Heart left ventricle (tissue), 16 donors: ENCODE measurements around the gene GTSE1. TPM values are rescaled to one million over a fixed set of nuclear protein-coding genes. Genes with fewer than 3 reads are reported as not detected.

Experiments used
- ATAC-seq, 4 donors: fragments of 200-7000 bp; cut with Tn5 transposase; one replicate each; pipeline ENCODE4 v1.9.1; 2020 to 2022; ENCODE audit warnings: moderate library complexity in 4 of 4, mild to moderate bottlenecking in 3 of 4, moderate number of reproducible peaks in 1 of 4
- DNase-seq, 5 donors: peaks; one replicate each; pipeline ENCODE4 v3.0.0-alpha.2; 2020
- H3K27ac ChIP-seq, 12 donors: fragments of 200-600 bp; sonication (generic) in 4 of 12; one replicate each; pipeline versions ENCODE4 v1.5.0 to v1.8.0; 2016 to 2022; ENCODE audit warnings: mild to moderate bottlenecking in 2 of 12
- H3K27me3 ChIP-seq, 9 donors: fragments of 200-600 bp; sonication (generic) in 2 of 9; one replicate each; pipeline versions ENCODE4 v1.5.1 to v1.8.0; 2016 to 2022; ENCODE audit warnings: mild to moderate bottlenecking in 3 of 9
- H3K36me3 ChIP-seq, 9 donors: fragments of 200-600 bp; sonication (generic) in 2 of 9; one replicate each; pipeline versions ENCODE4 v1.5.0 to v1.8.0; 2018 to 2022; ENCODE audit warnings: mild to moderate bottlenecking in 2 of 9
- H3K4me1 ChIP-seq, 12 donors: fragments of 200-600 bp; sonication (generic) in 4 of 12; one replicate each; pipeline versions ENCODE4 v1.5.0 to v1.8.0; 2016 to 2022; ENCODE audit warnings: mild to moderate bottlenecking in 3 of 12
- H3K4me3 ChIP-seq, 12 donors: fragments of 200-600 bp; sonication (generic) in 4 of 12; one replicate each; pipeline versions ENCODE4 v1.5.0 to v1.8.0; 2017 to 2022; ENCODE audit warnings: mild to moderate bottlenecking in 9 of 12, moderate library complexity in 4 of 12
- H3K9me3 ChIP-seq, 12 donors: fragments of 200-600 bp; sonication (generic) in 4 of 12; one replicate each; pipeline versions ENCODE4 v1.5.0 to v1.8.0; 2016 to 2022; ENCODE audit warnings: mild to moderate bottlenecking in 1 of 12
- POLR2A ChIP-seq, 2 donors: fragments of 450-650 bp; IDR thresholded peaks; one replicate each; pipeline ENCODE4 v1.6.1; 2017; ENCODE audit warnings: antibody characterized with exemption in 2 of 2, mild to moderate bottlenecking in 2 of 2, moderate library complexity in 2 of 2
- WGBS, 4 donors: extraction: QIAGEN DNeasy Blood & Tissue Kit in 2 of 4; methylation state at CpG; one replicate each; pipeline versions ENCODE4 v1.1.5 to v1.1.7; 2013 to 2018; 5-methylcytosine and 5-hydroxymethylcytosine counted together
- intact Hi-C, 10 donors: fragments of 100-400 bp; cut with DNase I; formaldehyde crosslinking; loops; one replicate each; pipeline versions ENCODE4 v1.11.1 to v1.14.2; 2022
- polyA plus RNA-seq, 2 donors: library from polyadenylated mRNA; stranded (reverse); fragments of 200-250 nt; gene quantifications; one replicate each; pipeline ENCODE4 v1.2.3, GENCODE V29; 2013
- total RNA-seq, 9 donors: library from RNA; depleted of rRNA in 2 of 9; stranded (reverse); fragments of >200 nt in 2 of 9; fragmentation: NEBNext Ultra II Directional in 3 of 9; extraction: Animal tissue kit (Norgen Biotek cat#: 25700) in 3 of 9; gene quantifications; one replicate each; pipeline versions ENCODE4 v1.1.0 to v1.2.4, GENCODE V29; 2016 to 2023
- TF ChIP-seq, protein P1 (sequence below), 12 donors: fragments of 200-600 bp; sonication (generic) in 4 of 12; IDR thresholded peaks; one replicate each; pipeline versions ENCODE4 v1.5.0 to v1.8.0; 2018 to 2022; ENCODE audit warnings: antibody characterized with exemption in 12 of 12, mild to moderate bottlenecking in 5 of 12
- donor health status: ischemic (EF 13 %, LVEDD 7.1; RV severe dilation, severe dysfunction).
- donor health status: healthy with polysubstance abuse.
- donor health status: DM: no; HTN: yes; CAD: no.
- donor health status: DM: no; HTN: no; CAD: no.
- donor health status: ischemic (EF 25% LVEDD 6.9; RV normal size, moderate dysfunction).
- donor health status: ischemic (EF 25% LVEDD 5.7; RV mildly dilated, moderate dysfunction).
- donor health status: healthy.
- donor health status: DM: yes; HTN: yes; CAD: no.
- donor health status: ischemic (EF 35%, LVEDD 5.7; RV mildly dilated, moderate dysfunction).
- donor health status: nonischemic (EF 11% LVEDD 7.7; RV severe dilation, severe dysfunction).
- donor health status: DM: yes; HTN: yes; CAD: no.
- donor health status: PGD.
- donor health status: ischemic (EF 29% LVEDD 5.4; RV normal size, mild dysfunction).
- donor health status: nonischemic (EF 23%, LVEDD 6.1; RV moderate dilation, normal function).

GTSE1 gene
- total and polyA plus RNA-seq, 11 donors, result 0.19 to 6.9 (median 0.59) TPM; not detected in 1

DNA sequence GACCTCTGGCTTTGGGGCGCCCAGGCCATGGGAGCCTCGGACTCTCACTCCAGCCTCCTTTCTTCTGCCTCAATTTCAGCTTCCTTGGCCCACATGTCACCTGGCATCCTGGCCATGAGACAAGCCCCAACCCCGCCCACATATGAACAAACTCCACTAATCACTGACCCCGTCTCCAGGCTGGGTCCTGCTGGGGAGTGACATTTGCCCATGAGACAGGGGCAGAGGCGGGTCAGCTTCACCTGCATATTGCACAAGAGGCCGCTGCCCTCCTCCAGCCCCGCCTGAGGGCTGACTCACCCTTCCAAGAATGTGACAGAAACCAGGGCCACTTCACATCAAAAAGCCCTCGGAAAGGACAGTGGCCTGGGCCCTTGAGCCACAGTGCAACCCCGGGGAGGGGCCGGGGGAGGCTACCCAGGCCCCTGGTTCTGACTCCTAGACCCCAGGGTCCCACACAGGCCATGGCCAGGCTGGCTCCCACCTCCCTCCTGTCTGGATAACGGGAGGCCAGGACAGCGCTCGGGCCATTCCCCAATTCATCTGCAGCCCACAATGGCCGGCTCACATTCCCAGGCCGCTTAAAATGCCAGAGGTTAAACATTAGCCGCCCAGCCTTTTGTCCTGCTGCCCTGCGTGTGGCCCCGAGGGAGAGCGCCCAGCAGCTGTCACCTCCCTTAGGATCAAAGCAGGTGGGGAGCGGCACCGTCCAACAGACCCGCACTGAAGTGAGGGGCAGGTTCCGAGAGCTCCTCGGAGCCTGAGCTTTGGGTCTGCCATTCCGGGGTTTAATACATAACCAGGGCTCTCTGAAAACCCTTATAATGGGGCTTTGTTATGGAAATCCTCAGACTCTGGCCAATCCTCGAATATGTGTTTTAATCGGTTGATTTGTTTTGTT, 81.1 kb downstream of the GTSE1 start:
- H3K27me3 ChIP-seq, result no peaks in the 10 kb centered on the region
- DNase-seq, result peak in 2 of 5 donors; percentile 50 to 54
- intact Hi-C loops, result no loop called here
- WGBS, 4 donors, result 54 to 61% (median 57%) methylated on average over 22 to 27 of the region's 27 CpGs
- peaks cover 0 to 11% (median 2%) of the 10 kb centered on the region in 12 donors for H3K4me1 ChIP-seq
- H3K9me3 ChIP-seq, result peaks cover 0 to 12% (median 0%) of the 10 kb centered on the region in 12 donors
- TF ChIP-seq, protein P1, sequence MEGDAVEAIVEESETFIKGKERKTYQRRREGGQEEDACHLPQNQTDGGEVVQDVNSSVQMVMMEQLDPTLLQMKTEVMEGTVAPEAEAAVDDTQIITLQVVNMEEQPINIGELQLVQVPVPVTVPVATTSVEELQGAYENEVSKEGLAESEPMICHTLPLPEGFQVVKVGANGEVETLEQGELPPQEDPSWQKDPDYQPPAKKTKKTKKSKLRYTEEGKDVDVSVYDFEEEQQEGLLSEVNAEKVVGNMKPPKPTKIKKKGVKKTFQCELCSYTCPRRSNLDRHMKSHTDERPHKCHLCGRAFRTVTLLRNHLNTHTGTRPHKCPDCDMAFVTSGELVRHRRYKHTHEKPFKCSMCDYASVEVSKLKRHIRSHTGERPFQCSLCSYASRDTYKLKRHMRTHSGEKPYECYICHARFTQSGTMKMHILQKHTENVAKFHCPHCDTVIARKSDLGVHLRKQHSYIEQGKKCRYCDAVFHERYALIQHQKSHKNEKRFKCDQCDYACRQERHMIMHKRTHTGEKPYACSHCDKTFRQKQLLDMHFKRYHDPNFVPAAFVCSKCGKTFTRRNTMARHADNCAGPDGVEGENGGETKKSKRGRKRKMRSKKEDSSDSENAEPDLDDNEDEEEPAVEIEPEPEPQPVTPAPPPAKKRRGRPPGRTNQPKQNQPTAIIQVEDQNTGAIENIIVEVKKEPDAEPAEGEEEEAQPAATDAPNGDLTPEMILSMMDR (IDR thresholded peaks at IDR 0.05), result no peak
- TF ChIP-seq POLR2A (IDR thresholded peaks at IDR 0.05), result no peak
- peak overlapping the region in 6 of 12 donors; percentile 28 to 62 (median 54) for H3K27ac ChIP-seq
- peaks cover 0 to 4% (median 0%) of the 10 kb centered on the region in 9 donors for H3K36me3 ChIP-seq
- H3K4me3 ChIP-seq, result no peak overlapping the region
- peak; percentile 36 to 71 (median 61) for ATAC-seq

DNA sequence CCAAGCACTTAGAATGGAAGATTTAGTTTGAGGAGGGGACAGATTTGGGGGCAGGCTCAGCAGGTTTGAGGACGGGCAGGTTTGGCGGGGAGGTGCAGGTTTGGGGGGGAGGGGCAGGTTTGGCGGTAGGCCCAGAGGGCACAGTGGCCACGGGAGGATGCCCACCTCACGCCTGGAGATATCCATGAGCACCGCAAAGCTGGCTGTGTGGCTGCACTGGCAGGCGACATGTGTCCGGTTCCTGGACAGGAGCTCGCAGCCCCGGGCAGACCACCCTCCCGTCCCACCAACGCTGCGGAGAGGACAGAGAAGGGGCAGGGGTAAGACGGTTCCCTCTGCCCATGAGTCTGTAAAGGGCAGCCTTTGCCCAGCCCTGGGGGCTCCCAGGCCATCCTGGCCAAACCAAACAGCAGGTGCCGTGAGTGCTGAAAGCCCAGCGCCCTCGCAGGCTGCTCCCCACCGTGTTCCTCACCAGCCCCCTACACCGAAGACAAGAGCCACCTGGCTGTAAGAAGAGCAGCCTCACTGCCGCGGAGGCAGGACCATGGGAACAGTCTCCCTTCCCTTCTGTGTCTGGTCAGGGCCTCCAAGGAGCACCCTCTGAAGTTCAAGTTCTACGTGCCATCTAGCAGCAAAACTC, 81.9 kb downstream of the GTSE1 start:
- Histone ChIP-seq H3K9me3 (peaks cover 0 to 12% (median 0%) of the 10 kb centered on the region in 12 donors), H3K27ac (peak overlapping the region in 1 of 12 donors; percentile 59), H3K36me3 (peaks cover 0 to 4% (median 0%) of the 10 kb centered on the region in 9 donors), H3K27me3 (no peaks in the 10 kb centered on the region), H3K4me3 (no peak overlapping the region), H3K4me1 (peaks cover 0 to 11% (median 2%) of the 10 kb centered on the region in 12 donors)
- no peak for ATAC-seq
- WGBS, 4 donors, result 71 to 77% (median 76%) methylated on average over 7 to 22 of the region's 22 CpGs
- TF ChIP-seq POLR2A (IDR thresholded peaks at IDR 0.05), result no peak
- TF ChIP-seq, protein P1 (IDR thresholded peaks at IDR 0.05), result no peak
- DNase-seq, result peak in 1 of 5 donors; percentile 58
- intact Hi-C loops, result no loop called here

DNA sequence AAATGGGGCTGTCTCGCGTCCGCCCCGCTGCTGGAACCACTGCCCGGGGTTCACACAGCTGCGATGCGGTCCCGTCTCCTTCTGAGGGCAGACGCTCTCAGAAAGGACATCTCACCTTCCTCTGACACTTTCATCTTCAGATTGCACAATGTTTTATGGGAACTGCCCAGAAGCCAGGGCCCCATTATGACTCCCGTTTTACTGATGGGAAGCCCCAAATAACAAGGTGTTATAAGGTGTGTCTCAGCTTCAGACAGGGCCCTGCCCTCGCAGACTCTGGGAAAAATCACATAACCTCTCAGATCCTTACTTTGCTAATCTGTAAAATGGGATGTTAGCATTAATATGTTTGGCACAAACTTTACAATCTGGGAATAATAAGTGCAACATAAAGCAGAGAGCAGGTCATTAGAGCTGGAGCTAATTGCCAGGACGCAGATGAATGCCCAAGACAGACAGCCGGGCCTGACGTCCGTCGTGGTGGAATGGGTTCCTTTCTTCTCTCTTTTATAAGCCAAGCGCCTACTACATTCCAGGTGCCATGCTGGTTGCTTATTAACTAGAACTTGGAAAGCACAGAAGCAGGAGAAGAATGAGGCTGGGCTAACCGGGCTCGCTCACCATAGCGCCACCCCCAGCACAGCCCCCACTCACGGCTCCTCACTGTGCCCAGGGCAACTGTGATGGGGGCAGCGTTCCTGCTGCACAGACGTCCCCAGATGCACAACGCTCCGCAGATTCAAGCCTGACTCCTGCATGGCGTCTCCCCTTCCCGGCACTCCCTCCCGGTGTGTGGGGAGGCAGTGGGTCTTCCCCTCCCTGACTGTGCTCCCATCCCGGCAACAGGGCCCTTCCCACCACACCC, 82.6 kb downstream of the GTSE1 start:
- TF ChIP-seq, protein P1 (IDR thresholded peaks at IDR 0.05), result no peak
- TF ChIP-seq POLR2A (IDR thresholded peaks at IDR 0.05), result no peak
- no peak overlapping the region for H3K27ac ChIP-seq
- no peak overlapping the region for H3K4me3 ChIP-seq
- H3K36me3 ChIP-seq, result peaks cover 0 to 4% (median 0%) of the 10 kb centered on the region in 9 donors
- WGBS, 4 donors, result 82 to 85% (median 84%) methylated on average over 29 of the region's 29 CpGs
- peak in 2 of 5 donors; percentile 11 to 34 for DNase-seq
- ATAC-seq, result no peak
- H3K9me3 ChIP-seq, result peaks cover 0 to 12% (median 0%) of the 10 kb centered on the region in 12 donors
- peaks cover 0 to 11% (median 2%) of the 10 kb centered on the region in 12 donors for H3K4me1 ChIP-seq
- intact Hi-C loops, result no loop called here
- H3K27me3 ChIP-seq, result no peaks in the 10 kb centered on the region
